ENCODE data around the gene NLRP12. TPM values are rescaled to one million over a fixed set of nuclear protein-coding genes. Genes with fewer than 3 reads are reported as not detected.

NLRP12 gene
- total RNA-seq, 1 donor from 2014 or later = 6.8 TPM

GRCh38 chr19:53826876-53827275 is 2.8 kb upstream of the NLRP12 start:
- H3K4me1 ChIP-seq = peaks cover 5% of the 10 kb centered on the region
- peaks cover 14% of the 10 kb centered on the region for H3K27me3 ChIP-seq (ENCODE audit: low read depth)
- ATAC-seq (no peak), DNase-seq (no peak)
- no peak overlapping the region for H3K27ac ChIP-seq
- intact Hi-C loops (cut with DNase I) = no loop called here
- H3K4me3 ChIP-seq = no peak overlapping the region
- H3K36me3 ChIP-seq = no peaks in the 10 kb centered on the region
- H3K9me3 ChIP-seq = no peaks in the 10 kb centered on the region
- TF ChIP-seq CTCF (IDR thresholded peaks at IDR 0.05) = no peak

GRCh38 chr19:53823380-53824120 is 564 bp downstream of the NLRP12 start:
- peaks cover 7% of the 10 kb centered on the region for H3K27me3 ChIP-seq (ENCODE audit: low read depth)
- H3K4me1 ChIP-seq = peaks cover 5% of the 10 kb centered on the region
- H3K9me3 ChIP-seq = no peaks in the 10 kb centered on the region
- peak; percentile 31 to 34 for ATAC-seq
- TF ChIP-seq CTCF (IDR thresholded peaks at IDR 0.05) = no peak
- peak overlapping the region; percentile 31 for H3K27ac ChIP-seq
- intact Hi-C loops (cut with DNase I) = no loop called here
- DNase-seq = no peak
- no peaks in the 10 kb centered on the region for H3K36me3 ChIP-seq
- peak overlapping the region; percentile 25 for H3K4me3 ChIP-seq

- ATAC-seq (no peak), DNase-seq (no peak)
- peaks cover 7% of the 10 kb centered on the region for H3K27me3 ChIP-seq (ENCODE audit: low read depth)
- no peak for TF ChIP-seq CTCF (IDR thresholded peaks at IDR 0.05)
- H3K4me3 ChIP-seq = no peak overlapping the region
- no peaks in the 10 kb centered on the region for H3K36me3 ChIP-seq
- H3K27ac ChIP-seq = no peak overlapping the region
- intact Hi-C loops (cut with DNase I) = no loop called here
- H3K4me1 ChIP-seq = peaks cover 2% of the 10 kb centered on the region
- H3K9me3 ChIP-seq = no peaks in the 10 kb centered on the region
Observed at GRCh38 chr19:53819861-53820260, 4.3 kb downstream of the NLRP12 start.

GRCh38 chr19:53818756-53819155 is 5.4 kb downstream of the NLRP12 start:
- intact Hi-C loops (cut with DNase I) = no loop called here
- DNase-seq = no peak

GRCh38 chr19:53813996-53814395 is 10.1 kb downstream of the NLRP12 start:
- no peak for DNase-seq
- Histone ChIP-seq H3K4me1 (no peaks in the 10 kb centered on the region), H3K36me3 (no peaks in the 10 kb centered on the region), H3K27me3 (ENCODE audit: low read depth) (no peaks in the 10 kb centered on the region), H3K27ac (no peak overlapping the region), H3K4me3 (no peak overlapping the region), H3K9me3 (no peaks in the 10 kb centered on the region)
- intact Hi-C loops (cut with DNase I) = no loop called here
- ATAC-seq = no peak
- TF ChIP-seq CTCF (IDR thresholded peaks at IDR 0.05) = no peak

More at GRCh38 chr19:53818756-53819155, 5.4 kb downstream of the NLRP12 start:
- Histone ChIP-seq H3K9me3 (no peaks in the 10 kb centered on the region), H3K27me3 (ENCODE audit: low read depth) (peaks cover 3% of the 10 kb centered on the region), H3K36me3 (no peaks in the 10 kb centered on the region), H3K4me3 (no peak overlapping the region), H3K27ac (no peak overlapping the region), H3K4me1 (no peaks in the 10 kb centered on the region)
- no peak for TF ChIP-seq CTCF (IDR thresholded peaks at IDR 0.05)
- ATAC-seq = no peak

Measured in lower lobe of right lung (tissue), 2 donors.